Nucleus accumbens (tissue), 56 donors: Measurements from ENCODE around the gene SLC25A47.

Source experiments
- DNase-seq, 56 donors: peaks; one replicate each; lab custom pipeline; 2025; lab: John Stamatoyannopoulos, UW

The SLC25A47 gene

DNA sequence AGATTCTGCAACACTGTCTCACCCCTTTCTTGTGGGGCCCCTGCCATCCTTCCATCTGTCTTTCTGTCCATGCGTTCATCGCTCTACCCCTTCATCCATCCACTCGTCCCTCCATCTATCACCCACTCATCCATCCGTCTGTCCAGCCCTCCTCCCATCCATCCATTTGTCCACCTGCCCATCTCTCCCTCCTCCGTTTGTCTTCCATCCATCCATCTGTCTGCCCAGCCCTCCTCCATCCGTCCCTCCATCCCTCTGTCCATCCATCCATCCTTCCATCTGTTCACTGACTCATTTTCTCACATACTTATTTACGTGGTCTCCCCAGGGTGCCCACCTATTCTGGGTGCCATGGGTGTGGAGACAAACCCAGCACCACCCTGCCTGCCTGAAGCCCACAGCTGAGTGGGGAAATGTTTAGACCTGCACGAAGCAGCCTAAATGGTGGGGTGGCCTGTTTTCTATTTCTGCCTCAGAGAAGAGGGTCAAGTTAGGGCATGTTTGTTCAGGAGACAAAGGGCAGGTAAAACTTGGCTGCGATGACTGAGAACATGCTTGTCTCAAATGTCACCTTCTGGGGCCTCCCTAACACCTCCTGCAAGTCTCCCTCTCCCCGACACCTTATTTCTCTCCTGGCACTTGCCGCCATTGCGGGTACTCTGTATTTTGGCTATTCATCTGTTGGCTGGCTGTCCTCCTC, 2.8 kb upstream of the SLC25A47 start:
- no peak for DNase-seq

DNA sequence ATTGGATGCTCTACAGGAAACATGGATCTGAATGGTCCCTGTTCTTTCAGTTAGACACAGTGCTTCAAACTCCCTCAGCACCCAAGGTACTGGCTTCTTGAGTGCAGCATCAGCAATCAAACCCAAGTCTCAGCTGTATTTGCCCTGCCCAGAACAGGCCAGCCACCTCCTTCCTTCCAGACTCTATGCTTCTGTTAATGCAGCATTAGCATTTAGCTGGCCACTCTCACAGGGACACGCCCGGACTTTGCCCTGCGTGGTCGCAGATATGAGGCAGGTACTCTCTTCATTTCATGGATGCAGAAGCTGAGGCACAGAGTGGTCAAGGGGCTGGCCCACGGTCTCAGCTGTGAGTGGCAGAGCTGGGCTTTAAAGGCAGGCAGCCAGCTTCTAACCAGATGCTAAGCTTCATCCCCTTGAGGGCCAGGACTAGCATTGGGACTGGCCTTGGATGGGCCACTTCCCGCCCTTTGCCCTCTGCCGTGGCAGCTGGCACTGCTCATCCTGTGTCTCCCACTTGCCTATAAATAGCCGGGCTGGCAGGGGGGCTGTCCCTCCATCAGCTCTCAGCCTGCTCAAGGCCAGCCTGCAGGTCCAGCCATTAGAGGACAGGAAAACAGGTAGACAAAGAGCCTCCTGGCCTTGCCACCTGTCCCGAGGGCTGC, 1.5 kb upstream of the SLC25A47 start:
- DNase-seq = no peak

DNA sequence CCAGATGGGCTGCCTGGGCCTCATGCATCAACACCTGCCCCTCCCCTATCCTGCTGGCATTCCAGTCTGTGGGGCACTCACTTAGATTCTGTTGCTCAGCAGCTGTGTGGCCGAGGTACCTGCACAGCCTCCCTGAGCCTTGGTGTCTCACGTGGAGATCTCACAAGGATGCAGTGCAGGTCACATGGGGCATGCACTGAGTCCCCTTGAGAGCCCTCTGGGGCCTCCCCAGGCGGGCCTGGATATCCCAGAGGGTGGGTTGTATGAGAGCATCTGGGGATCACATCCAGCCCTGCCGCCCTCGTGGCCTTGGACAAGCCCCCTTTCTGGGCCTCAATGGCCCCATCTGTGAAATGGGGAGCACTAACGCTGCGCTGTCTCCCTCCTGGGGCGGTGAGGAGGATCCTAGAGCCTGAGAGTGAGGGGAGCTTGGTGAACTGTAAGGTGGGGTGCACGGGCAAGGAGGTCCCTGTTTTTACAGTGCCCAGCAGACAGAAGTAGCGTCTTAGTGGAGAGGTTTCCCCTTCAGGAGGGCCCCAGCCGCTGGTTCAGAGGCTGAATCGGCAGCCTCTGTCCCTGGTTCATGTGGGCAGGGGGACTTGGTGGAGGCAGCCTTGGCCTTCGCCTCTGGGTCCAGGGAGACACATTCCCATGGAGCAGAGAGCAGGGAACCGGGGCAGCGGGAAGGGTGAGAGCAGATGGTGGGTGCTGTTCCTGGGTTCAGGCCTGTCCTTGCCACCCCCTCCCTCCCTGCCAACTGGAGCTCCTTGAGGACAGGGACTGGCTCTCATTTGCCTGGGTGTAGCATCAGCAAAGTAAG, 791 bp upstream of the SLC25A47 start:
- DNase-seq = no peak

DNA sequence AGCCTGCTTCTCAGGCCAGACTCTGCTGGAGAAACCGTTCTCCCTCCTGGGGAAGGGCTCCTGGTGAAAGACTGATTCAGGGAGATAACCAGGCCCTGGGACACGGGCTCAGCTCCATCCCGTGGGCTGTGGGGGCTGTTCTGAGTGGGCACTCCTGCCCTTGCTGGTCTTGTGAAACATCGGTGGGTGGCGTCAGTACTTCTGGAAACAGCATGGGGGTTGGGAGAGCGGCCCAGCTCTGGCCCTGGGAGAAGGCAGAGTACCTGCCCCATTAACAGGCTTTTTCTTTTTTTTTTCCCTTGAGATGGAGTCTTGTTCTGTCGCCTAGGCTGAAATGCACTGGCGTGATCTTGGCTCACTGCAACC, 786 bp downstream of the SLC25A47 start:
- DNase-seq = no peak

DNA sequence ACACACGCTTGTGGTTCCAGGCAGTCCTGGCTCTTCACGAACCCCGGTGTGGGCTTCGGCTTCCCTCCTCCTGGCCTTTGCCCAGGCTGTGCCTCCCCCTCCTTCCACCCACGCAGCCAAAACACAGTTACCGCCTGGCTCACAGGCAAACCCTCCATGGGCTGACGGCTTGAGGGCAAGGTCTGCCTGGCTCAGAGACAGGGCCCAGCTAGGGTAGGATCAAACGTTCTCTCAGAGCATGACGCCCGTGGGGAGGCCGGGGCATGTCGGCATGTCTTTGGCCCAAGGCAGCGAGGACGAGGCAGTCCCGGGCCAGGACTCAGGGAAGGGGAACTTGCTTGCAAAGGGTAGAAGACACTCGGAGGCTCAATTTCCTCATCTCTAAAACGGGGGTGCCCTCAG, 2.1 kb downstream of the SLC25A47 start:
- DNase-seq = no peak

DNA sequence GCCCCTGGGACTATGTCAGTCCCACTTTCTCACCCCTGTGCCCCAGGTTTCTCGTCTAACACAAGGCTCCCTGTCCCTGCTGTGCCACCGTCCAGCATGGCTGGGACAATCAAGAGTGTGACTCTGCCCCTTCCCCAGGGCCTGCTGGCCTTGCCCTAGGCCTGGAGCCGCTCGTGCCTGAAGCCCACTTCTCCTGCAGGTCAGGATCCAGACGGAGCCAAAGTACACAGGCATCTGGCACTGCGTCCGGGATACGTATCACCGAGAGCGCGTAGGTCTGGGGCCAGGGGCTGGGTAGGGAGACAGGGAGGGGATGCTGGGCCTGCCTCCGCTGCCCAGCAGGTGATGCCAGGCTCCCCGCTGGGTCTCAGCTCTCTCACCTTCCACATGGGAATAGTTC, 2.8 kb downstream of the SLC25A47 start:
- DNase-seq = no peak

DNA sequence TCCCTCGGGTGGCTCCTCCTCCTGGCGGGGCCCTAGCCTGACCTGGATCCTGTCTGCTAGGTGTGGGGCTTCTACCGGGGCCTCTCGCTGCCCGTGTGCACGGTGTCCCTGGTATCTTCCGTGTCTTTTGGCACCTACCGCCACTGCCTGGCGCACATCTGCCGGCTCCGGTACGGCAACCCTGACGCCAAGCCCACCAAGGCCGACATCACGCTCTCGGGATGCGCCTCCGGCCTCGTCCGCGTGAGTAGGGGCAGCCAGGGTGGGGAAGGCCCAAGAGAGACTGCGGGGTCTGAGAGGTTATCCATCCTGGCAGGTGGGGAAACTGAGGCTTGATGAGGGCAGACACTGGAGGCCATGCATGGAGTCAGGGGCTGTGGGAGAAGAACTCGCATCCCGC, 4.0 kb downstream of the SLC25A47 start:
- no peak for DNase-seq

DNA sequence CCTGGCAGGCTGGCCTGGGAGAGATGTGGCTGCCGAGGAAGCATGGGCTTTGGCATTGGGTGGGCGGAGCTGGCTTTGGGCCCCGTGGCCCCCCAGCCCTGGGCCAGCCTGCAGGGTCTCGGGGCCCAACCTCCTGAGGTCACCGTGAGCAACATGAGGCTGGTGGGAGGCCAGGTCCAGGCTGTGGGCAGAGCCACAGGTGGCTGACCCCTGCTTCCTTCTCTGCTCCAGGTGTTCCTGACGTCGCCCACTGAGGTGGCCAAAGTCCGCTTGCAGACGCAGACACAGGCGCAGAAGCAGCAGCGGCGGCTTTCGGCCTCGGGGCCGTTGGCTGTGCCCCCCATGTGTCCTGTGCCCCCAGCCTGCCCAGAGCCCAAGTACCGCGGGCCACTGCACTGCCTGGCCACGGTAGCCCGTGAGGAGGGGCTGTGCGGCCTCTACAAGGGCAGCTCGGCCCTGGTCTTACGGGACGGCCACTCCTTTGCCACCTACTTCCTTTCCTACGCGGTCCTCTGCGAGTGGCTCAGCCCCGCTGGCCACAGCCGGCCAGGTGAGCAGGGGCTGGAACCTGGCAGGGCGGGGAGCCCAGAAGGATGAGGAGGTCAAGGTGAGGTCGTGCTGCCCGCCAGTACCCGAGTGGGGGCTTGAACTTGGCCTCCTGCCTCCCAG, 5.5 kb downstream of the SLC25A47 start:
- no peak for DNase-seq

DNA sequence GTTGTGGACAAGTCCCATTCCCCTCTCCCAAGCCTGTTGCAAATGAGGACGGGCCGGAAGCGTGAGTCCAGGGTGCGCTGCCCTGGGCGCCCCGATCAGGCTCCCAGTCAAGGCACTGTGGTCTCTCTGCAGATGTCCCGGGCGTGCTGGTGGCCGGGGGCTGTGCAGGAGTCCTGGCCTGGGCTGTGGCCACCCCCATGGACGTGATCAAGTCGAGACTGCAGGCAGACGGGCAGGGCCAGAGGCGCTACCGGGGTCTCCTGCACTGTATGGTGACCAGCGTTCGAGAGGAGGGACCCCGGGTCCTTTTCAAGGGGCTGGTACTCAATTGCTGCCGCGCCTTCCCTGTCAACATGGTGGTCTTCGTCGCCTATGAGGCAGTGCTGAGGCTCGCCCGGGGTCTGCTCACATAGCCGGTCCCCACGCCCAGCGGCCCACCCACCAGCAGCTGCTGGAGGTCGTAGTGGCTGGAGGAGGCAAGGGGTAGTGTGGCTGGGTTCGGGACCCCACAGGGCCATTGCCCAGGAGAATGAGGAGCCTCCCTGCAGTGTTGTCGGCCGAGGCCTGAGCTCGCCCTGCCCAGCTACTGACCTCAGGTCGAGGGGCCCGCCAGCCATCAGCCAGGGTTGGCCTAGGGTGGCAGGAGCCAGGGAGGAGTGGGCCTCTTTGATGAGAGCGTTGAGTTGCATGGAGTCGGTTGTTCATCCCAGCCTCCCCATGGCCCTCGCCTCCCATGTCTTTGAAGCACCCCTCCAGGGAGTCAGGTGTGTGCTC, 6.3 kb downstream of the SLC25A47 start:
- DNase-seq = no peak

DNA sequence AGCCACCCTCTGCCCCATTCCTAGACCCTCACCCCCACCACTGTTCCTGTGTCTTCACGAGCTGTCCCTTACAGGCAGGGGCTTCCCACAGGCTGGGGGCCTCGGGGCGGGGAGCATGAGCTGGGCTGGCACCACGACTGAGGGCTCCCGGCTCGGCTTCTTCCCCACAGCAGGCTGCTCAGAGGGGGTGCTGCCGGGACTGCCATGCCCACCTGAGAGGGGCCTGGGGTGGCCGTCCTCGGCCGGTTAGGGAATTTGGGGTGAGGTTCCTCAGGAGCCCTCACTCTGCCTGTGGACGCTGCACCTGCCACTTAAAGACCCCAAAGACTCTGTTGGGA, 6.8 kb downstream of the SLC25A47 start:
- no peak for DNase-seq

DNA sequence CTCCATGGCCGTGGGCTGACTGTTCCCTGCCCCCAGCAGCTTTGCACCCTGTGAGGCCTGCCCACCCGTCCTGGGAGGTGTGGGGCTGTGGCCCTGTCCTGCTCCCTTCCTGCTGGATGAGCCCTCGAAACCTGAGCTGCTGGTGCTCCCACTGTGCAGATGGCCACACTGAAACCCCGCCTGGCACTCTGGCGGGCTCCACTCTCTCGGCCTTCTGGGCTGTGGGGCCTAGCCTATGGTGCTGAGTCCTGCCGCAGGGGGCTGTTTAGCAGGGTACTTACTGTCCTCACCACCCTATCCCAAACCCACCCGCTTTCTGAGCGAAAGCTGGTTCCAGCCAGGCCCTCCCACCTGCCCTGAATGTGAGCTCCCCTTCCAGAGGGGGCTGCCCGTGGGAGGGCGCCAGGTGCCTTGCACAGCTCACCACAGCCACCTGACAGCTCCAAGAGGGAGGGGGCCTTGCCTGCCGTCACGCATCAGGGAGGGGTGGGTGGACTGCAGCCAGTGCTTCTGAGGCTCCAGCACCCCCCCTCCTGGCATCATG, 7.3 kb downstream of the SLC25A47 start:
- DNase-seq = no peak

DNA sequence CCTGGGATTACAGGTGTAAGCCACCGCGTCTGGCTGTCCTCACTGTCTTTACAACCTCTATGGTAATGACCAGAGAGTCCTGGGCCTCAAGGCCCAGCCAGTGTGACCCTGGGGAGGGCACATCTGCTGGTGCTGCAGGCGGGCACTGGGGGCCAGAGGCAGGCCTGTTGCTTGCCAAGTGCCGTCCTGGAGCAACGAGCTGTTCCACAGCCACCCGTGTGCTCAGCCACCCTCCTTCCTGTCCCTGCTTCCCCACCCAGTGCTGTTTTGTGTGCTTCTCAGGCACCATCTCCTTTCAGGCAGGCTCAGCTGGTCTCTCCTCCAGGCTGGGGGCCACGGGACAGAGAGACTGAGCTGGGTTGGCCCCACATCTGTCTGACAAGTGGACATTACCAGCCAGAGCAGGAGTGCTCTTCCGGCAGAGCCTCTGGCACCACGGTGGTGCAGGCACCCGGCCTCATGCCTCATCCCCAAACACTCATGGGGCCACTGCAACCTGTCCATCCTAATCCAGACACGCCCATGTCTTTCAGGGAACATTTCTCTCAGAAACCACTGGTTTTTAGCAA, 9.0 kb downstream of the SLC25A47 start:
- no peak for DNase-seq

DNA sequence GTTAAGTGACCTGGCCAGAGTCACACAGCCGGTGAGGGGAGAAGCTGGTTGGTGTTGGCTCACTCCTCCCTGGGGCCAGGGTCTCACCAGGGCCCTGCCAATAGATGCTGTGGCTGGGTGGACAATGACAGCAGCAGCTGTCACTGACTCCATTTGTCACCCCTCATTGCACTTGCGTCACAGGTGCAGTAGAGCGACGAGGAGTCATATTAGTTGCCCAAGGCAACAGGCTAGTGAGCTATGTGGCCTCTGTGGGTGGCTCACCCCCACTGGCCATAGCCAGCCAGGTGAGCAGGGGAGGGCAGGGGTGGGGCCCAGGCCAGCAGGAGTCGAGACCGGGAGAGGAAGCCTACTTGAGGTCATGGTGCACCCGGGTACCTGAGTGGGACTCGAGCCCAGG, 9.7 kb downstream of the SLC25A47 start:
- no peak for DNase-seq

DNA sequence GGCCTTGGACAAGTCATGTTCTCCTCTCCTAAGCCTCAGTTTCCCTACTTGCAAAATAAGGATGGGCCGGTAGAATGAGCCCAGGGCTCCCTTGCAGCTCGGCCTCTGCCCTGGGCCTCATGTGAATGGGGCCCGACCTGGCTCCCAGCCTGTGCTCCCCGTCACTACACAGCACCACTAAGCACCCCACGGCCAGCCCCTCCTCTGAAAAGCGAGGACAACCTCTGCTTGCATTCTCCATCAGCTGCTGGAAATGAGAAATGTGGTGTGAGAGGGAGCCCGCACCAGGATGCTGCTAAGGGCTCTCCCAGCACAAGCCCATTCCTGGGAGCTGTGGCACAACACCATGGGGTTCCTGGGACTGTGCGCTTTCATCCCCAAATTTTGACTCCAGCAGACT, 10.2 kb downstream of the SLC25A47 start:
- no peak for DNase-seq

DNA sequence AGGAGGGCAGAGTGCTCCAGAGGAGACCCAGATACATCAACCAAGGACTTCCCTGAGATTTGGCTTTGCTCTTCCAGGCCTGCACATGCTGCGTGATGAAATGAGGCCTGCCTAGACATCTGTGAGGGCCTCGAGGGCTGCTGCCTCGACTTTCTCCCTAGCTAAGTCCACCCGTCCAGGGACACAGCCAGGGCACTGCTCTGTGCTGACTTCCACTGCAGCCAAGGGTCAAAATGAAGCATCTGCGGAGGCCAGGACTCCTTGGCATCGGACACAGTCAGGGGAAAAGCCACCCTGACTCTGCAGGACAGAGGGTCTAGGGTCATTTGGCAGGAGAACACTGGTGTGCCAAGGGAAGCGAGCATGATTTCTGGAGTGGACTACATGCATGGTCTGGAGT, 10.7 kb downstream of the SLC25A47 start:
- no peak for DNase-seq

DNA sequence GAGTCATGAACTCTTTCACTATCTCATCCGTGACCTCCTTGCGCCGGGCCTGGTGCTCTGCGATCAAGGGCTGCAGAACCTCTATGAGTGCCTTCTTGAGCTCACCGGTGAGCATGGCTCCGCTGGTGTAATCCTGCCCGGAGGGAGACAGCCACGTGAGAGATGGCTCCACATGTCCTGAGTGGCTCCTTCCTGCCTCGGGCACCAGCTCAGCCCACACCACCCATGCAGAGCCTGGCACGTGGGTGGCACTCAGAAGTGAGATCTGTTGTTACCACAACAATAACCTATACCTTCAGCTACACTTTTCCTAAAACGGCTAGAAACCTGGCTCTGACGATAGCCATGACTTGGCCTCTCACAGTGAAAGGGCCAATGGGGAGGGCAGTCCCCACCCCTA, 11.8 kb downstream of the SLC25A47 start:
- DNase-seq = no peak

DNA sequence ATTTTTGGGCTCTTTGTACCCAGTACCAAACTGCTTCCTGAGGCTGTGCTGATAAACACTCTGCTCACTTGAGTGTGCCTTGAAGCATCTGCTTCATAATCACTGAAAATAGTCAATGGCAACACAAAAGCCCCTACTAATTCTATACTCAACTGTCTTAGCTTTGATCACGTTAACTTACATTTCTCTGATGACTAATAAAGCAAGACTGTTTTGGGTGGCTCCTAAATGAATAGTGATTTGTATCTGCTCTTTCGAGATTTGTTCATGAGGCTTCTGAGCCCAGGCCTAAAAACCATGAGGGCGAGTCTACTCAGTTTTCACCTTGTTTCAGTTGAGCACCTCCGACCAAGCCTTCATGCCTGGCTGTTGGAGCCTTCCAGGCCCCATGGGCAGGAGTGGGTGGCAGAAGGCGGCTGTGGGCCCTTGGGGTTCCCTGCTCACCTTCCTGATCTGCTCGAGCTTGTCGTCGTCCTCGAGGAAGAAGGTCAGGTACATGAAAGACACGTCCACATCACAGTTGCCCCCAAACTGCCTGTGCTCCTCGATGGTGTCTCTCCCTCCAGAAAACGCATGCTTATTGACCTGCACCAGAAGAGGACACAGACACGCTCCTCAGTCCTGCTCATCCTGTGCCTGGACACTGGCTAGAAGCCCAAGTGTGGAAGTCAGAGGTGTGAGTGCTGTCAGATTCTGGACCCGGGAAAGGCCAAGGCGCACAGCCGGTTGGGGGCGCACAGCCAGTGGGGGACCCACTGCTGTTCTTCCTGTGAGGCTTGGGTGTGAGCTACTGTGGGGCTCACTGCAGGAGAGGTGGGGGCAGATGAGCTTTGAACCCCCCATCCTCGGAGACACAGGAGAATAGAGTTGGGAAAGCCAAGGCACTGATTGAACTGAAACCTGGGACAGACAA, 13.7 kb downstream of the SLC25A47 start:
- DNase-seq = no peak

DNA sequence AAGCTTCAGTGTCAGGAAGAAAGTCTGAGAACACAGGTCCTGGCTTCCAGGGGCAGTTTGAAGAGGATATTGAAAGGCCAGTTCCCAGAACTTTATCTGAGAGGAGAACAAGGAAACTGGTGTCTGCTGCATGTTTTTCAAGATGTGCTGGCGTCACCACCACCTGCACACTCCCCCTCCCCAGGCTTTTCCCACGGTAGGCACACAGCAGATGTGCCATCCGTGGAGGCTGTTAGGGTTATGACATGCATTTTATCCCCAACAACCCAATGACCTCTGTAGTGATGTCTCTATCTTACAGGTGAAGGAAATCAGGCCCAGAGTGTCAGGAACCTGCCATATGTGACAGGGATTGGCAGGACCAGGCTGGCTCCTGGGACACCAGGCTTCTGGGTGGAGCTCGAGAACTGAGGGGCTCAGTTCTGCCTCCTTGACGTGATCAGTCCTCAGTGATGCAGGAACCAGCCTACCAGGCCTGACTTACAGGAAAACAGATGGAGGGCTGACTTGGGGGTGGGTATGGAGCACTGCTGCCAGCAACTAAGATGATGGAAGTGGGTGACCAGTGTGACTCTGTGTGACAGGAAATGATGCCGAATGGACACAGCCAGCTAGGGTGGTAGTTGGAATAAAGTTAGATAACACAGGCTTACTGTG, 16.8 kb downstream of the SLC25A47 start:
- no peak for DNase-seq
